ENCODE measurements around the gene SLC38A2.
A peak's percentile ranks its signal among the peaks of the same experiment; 100 is the strongest.

SLC38A2 gene

GRCh38 chr12:46396826-46397225 is 24.3 kb upstream of the SLC38A2 start:
- no peak overlapping the region for H3K4me3 ChIP-seq (replicated peaks; ENCODE audit: low read depth, low read length)
- no peak for DNase-seq (ENCODE audit: extremely low read depth, low read depth)
- TF ChIP-seq, protein P1, sequence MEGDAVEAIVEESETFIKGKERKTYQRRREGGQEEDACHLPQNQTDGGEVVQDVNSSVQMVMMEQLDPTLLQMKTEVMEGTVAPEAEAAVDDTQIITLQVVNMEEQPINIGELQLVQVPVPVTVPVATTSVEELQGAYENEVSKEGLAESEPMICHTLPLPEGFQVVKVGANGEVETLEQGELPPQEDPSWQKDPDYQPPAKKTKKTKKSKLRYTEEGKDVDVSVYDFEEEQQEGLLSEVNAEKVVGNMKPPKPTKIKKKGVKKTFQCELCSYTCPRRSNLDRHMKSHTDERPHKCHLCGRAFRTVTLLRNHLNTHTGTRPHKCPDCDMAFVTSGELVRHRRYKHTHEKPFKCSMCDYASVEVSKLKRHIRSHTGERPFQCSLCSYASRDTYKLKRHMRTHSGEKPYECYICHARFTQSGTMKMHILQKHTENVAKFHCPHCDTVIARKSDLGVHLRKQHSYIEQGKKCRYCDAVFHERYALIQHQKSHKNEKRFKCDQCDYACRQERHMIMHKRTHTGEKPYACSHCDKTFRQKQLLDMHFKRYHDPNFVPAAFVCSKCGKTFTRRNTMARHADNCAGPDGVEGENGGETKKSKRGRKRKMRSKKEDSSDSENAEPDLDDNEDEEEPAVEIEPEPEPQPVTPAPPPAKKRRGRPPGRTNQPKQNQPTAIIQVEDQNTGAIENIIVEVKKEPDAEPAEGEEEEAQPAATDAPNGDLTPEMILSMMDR (IDR thresholded peaks at IDR 0.05; ENCODE audit: low read depth, low read length, missing control alignments): no peak

GRCh38 chr12:46395388-46395787 is 22.8 kb upstream of the SLC38A2 start:
- no peak overlapping the region for H3K4me3 ChIP-seq (replicated peaks; ENCODE audit: low read depth, low read length)
- DNase-seq (ENCODE audit: extremely low read depth, low read depth): no peak
- TF ChIP-seq, protein P1 (IDR thresholded peaks at IDR 0.05; ENCODE audit: low read depth, low read length, missing control alignments): no peak

DNA sequence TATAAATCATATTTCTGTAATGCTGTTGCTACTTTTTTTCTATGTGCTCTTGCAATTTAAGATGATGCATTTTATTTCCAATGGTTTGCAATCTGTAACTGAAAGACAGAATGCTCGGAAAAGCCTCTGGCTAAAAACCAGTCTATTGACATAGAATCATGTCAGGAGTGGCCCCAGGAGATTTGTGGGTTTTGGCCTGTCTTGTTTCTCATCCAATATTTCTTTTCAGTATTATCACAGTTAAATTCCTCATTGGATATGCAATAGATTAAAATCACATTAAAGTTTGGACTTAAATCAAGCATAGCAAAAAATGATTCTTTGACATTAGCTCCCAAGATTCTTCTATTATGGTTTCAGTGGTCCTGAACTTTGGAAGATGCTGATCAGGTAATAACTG is 19.1 kb upstream of the SLC38A2 start:
- TF ChIP-seq, protein P1 (IDR thresholded peaks at IDR 0.05; ENCODE audit: low read depth, low read length, missing control alignments): no peak
- no peak for DNase-seq (ENCODE audit: extremely low read depth, low read depth)
- H3K4me3 ChIP-seq (replicated peaks; ENCODE audit: low read depth, low read length): no peak overlapping the region

- no peak for DNase-seq (ENCODE audit: extremely low read depth, low read depth)
- TF ChIP-seq, protein P1 (IDR thresholded peaks at IDR 0.05; ENCODE audit: low read depth, low read length, missing control alignments): no peak
- H3K4me3 ChIP-seq (replicated peaks; ENCODE audit: low read depth, low read length): no peak overlapping the region
These were observed 18.3 kb upstream of the SLC38A2 start for GRCh38 chr12:46390881-46391280.

- no peak for DNase-seq (ENCODE audit: extremely low read depth, low read depth)
- TF ChIP-seq, protein P1 (IDR thresholded peaks at IDR 0.05; ENCODE audit: low read depth, low read length, missing control alignments): no peak
- H3K4me3 ChIP-seq (replicated peaks; ENCODE audit: low read depth, low read length): no peak overlapping the region
These were observed 17.7 kb upstream of the SLC38A2 start for GRCh38 chr12:46390304-46390703.

DNA sequence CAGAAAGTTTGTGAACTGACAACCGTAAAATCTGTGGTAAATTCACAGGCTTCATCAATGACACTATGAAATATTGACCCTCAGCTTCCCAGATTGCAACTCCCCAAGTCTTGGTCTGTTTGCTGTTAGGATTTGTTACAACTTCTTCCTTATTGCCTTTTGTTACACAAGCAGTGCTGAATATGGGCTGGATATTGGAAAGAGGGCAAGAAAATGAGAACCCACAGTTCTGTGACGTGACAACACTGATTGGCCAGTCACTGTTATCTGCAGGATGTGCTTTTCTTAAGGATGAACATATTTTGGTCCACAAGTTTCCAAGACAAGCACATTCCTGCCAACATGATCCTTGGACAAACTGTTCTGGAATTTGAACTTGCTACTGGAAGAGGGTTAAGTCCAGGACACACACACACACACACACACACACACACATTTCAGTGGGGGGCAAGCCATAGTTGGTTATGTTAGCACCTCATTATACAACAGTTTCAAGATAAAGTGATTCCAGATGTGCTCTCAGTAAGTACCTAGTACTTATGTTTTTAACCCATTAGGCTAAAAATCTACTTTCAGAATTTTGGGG is 16.6 kb upstream of the SLC38A2 start:
- no peak overlapping the region for H3K4me3 ChIP-seq (replicated peaks; ENCODE audit: low read depth, low read length)
- DNase-seq (ENCODE audit: extremely low read depth, low read depth): peak; percentile 87
- TF ChIP-seq, protein P1 (IDR thresholded peaks at IDR 0.05; ENCODE audit: low read depth, low read length, missing control alignments): no peak

Measured in HFF-Myc (cell line).